GM19463 (cell line): ENCODE measurements around the gene RASA4.
"Not testable (repeated sequence)": the region's sequence is repeated elsewhere in the genome, so short reads cannot be mapped to it uniquely, and the experiment has no call there.

Experiments used
- ATAC-seq: cut with Tn5 transposase; IDR thresholded peaks from one replicate; pipeline ENCODE4 v1.9.1; 2021; ENCODE audit warnings: mild to moderate bottlenecking, moderate library complexity; ENCODE audit not compliant: unreplicated experiment

The RASA4 gene

DNA sequence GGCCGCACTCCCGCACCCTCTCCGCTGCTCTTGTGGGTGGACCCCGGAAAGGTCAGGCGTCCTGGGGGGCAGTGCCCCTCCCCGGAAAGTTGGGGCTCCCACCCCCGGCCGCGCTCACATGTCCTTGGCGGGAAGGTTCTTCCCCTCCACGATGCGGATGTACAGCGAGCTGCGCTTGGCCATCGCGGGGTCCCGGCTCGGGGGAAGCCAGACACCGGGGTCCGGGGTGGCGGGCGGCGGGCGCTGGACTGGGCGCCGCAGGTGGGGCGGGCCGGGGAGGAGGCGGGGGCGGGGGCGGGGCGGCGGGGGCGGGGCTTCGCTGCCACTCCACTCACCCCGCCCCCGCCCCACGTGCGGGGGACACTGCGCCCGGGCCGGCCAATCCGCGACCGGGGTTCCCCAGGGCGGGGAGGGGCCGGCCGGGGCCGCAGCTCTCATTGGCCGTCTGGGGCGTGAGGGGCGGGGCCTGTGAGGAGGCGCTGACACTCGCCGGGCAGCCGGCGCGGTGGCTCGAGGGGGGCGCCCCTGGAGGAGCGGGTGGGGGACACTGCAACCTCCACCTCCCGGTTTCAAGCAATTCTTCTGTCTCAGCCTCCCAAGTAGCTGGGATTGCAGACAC is at the start of gene RASA4:
Gene RASA4 (minus strand): TSS at position 250 of the 619 bp plus-strand sequence. CDS start 67 bp downstream, at position 183.
- ATAC-seq, result peak; percentile 69

DNA sequence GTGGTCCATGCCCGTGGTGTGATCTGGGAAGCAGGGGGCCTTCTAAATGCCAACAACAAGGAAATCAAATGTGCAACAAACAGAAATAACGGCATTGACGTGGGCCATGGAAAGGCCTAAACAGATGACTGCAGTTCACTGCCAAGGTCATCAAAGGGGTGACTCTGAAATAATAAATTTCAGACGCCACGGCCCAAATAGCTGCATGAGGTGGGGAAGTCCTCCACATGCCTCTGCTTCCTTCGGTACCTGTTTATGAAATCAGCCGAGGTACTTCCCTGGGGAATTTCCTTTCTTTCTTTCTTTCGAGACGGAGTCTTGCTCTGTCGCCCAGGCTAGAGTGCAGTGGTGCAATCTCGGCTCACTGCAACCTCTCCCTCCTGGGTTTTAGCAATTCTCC is 48.2 kb upstream of the RASA4 start:
- not testable (repeated sequence) for ATAC-seq

- ATAC-seq, result not testable (repeated sequence)
Observed at GRCh38 chr7:102649924-102650323, 33.4 kb upstream of the RASA4 start, which contains the start of gene SPDYE2B. Gene SPDYE2B, plus strand, starts transcription at chr7:102650319. Its CDS starts 2,030 bp downstream, at chr7:102652349.

- ATAC-seq, result not testable (repeated sequence)
Observed at GRCh38 chr7:102647813-102648212, 31.3 kb upstream of the RASA4 start.

- not testable (repeated sequence) for ATAC-seq
Observed at GRCh38 chr7:102643404-102643803, 26.8 kb upstream of the RASA4 start.

DNA sequence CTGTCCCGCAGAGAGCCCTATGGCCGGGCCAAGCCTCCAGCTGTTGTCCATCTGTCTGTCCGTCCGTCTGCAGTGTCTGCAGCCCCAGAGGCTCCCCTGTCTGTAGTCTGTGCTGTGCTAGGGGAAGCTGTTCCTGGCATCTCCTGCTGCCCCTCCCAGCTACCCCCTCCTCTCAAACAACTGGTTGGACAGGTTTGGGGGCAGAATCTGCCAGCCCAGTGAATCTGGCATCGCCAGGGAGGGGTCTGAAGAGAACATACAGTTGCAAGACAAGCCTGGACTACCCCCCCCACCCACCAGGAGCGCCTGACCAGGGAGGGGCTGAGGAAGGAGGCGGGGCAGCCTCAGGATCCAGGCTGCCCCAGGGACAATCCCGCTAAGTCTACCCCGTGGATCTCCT is 26.1 kb upstream of the RASA4 start, which contains the start of gene UPK3BL1:
Gene UPK3BL1 (minus strand): TSS at position 101 of the 400 bp plus-strand sequence. CDS start 50 bp downstream, at position 51.
- ATAC-seq, result not testable (repeated sequence)

GRCh38 chr7:102638848-102639247 is 22.3 kb upstream of the RASA4 start:
- ATAC-seq, result not testable (repeated sequence)

GRCh38 chr7:102636956-102637355 is 20.4 kb upstream of the RASA4 start:
- not testable (repeated sequence) for ATAC-seq

DNA sequence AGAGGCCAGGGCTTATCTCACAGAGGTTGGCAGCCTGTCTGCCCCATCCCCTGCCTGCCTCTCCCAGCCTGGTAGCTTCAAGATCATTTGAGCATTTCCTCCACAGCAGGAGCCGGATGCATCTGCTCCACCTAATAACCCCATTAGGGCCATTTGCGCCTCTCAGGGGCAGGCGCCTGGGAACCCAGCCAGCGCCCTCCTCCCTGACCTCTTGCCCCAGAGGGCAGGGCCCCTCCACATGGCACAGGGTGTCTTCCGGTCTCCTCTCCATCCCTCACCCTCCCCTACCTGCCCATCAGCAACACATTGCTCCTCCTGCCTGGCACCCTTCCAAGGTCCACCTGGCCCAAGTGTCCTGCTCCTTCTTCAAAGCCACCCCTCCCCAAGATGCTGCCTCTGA is 18.8 kb upstream of the RASA4 start:
- ATAC-seq, result not testable (repeated sequence)

- ATAC-seq, result not testable (repeated sequence)
Observed at GRCh38 chr7:102634299-102634698, 17.7 kb upstream of the RASA4 start.

- not testable (repeated sequence) for ATAC-seq
Observed at GRCh38 chr7:102630622-102631021, 14.1 kb upstream of the RASA4 start.

- not testable (repeated sequence) for ATAC-seq
Observed at GRCh38 chr7:102627271-102627904, 10.8 kb upstream of the RASA4 start.

DNA sequence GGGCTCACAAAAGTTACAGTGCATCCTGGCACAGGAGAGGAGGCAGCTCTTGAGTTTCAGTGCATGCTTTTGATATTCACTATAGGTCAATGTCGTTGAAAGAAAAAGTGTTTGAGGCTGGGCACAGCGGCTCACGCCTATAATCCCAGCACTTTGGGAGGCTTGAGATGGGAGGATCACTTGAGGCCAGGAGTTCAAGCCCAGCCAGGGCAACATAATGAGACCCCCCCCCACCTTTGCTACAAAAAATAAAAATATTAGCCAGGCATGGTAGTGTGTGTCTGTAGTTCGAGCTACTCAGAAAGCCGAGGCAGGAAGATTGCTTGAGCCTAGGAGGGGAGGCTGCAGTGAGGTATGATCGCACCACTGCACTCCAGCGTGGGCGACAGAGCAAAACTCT is 1.6 kb upstream of the RASA4 start:
- not testable (repeated sequence) for ATAC-seq

- not testable (repeated sequence) for ATAC-seq
Observed at GRCh38 chr7:102615930-102616329, 626 bp downstream of the RASA4 start.

- ATAC-seq, result not testable (repeated sequence)
Observed at GRCh38 chr7:102614873-102615272, 1.7 kb downstream of the RASA4 start.

DNA sequence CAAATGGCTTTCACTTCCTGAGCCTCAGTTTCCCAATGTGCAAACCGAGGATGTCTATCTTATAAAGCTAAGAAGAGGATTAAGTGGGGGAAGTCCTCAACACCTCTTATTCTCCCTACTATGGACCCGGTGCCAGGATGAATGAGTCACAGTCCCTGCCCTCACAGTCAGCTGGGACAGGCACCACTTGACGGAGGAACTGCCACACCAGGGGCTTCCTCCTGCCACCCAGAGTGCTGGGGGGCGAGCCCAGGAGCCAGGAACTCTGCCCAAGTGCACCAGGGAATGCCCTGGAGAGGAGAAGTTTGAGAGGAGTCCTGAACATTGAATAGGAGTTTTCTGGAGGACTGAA is 2.2 kb downstream of the RASA4 start:
- ATAC-seq, result peak; percentile 21

GRCh38 chr7:102613575-102614345 is 2.8 kb downstream of the RASA4 start:
- ATAC-seq, result peak; percentile 62

GRCh38 chr7:102611675-102612325 is 4.8 kb downstream of the RASA4 start:
- ATAC-seq, result not testable (repeated sequence)

DNA sequence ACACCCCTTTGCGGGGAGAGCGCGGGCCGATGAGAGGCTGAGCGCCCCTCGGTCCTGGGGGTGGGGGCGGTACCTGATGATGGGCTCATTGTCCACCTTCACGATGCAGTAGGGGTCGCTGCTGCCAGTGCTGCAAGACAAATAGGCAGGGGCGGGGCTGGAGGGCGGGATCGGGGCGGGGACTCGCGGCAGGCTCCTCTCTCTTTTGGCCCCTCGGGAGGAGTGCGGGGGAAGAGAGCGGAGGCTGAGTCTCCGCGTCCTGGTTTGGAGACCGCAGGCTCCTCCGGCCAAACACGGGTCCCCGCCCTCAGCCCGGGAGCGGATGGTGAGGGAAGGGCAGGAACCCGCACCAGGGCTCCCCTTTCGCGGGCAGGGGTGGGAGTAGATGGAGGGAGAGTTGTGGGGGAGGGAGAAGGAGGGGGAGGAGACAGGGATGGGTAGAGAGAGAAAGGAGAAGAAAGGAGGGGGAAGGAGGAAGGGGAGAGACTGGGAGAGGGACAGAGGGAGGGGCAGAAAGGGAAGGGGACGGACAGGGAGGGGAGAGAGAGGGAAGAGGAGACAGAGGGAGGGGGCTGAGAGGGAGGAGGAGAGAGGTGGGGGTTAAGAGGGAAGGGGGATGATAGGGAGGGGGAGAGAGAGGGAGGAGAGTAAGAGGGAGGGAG is 5.4 kb downstream of the RASA4 start:
- peak; percentile 41 for ATAC-seq

GRCh38 chr7:102610441-102610840 is 6.1 kb downstream of the RASA4 start:
- not testable (repeated sequence) for ATAC-seq
